Measurements from ENCODE around the gene NBEAL2.

The NBEAL2 gene

DNA sequence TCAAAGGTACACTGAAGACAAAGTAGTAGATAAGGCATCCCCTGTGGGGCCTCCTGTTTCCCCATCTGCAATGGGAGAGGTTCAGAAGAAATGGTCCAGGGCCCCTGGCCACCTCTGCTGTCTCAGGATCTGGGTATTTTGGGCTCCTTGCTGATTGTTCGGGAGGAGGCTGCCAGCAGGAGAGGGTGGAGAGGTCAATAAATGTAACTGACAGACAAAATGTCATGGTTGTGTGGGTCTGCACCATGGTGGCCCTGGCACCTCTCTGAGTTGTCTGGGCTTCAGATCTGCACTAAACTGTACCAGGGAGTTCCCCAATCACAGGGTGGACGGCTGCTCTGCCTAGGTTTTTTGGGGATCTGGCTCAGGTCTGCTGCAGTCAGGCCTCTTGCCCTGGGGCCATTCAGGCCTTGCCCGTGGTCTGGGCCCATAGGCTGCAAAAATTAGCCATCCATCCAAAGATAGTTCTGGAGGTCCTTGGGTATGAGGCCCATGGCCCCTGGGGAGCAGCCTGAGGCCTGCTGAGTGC, 7.4 kb downstream of the NBEAL2 start:
- in situ Hi-C loops (cut with HindIII; ENCODE audit: low pct_unique_long_range_greater_than_20kb, low sequenced_read_pairs): no loop called here
- no peak for DNase-seq (ENCODE audit: low read depth in 1 of 2, low spot score in 1 of 2)
- no peak for TF ChIP-seq JUND (IDR thresholded peaks at IDR 0.05; ENCODE audit: low read depth)

GRCh38 chr3:46987319-46987742, 7.9 kb downstream of the NBEAL2 start:
- in situ Hi-C loops (cut with HindIII; ENCODE audit: low pct_unique_long_range_greater_than_20kb, low sequenced_read_pairs): no loop called here
- no peak for DNase-seq (ENCODE audit: low read depth in 1 of 2, low spot score in 1 of 2)
- TF ChIP-seq JUND (IDR thresholded peaks at IDR 0.05; ENCODE audit: low read depth): no peak

- DNase-seq (ENCODE audit: low read depth in 1 of 2, low spot score in 1 of 2): peak in 1 of 2 experiments; percentile 86
- TF ChIP-seq JUND (IDR thresholded peaks at IDR 0.05; ENCODE audit: low read depth): no peak
- in situ Hi-C loops (cut with HindIII; ENCODE audit: low pct_unique_long_range_greater_than_20kb, low sequenced_read_pairs): no loop called here
Observed at GRCh38 chr3:46987743-46988401, 8.4 kb downstream of the NBEAL2 start.

- no peak for TF ChIP-seq JUND (IDR thresholded peaks at IDR 0.05; ENCODE audit: low read depth)
- no peak for DNase-seq (ENCODE audit: low read depth in 1 of 2, low spot score in 1 of 2)
- in situ Hi-C loops (cut with HindIII; ENCODE audit: low pct_unique_long_range_greater_than_20kb, low sequenced_read_pairs): no loop called here
Observed at GRCh38 chr3:46988616-46989015, 9.2 kb downstream of the NBEAL2 start.

DNA sequence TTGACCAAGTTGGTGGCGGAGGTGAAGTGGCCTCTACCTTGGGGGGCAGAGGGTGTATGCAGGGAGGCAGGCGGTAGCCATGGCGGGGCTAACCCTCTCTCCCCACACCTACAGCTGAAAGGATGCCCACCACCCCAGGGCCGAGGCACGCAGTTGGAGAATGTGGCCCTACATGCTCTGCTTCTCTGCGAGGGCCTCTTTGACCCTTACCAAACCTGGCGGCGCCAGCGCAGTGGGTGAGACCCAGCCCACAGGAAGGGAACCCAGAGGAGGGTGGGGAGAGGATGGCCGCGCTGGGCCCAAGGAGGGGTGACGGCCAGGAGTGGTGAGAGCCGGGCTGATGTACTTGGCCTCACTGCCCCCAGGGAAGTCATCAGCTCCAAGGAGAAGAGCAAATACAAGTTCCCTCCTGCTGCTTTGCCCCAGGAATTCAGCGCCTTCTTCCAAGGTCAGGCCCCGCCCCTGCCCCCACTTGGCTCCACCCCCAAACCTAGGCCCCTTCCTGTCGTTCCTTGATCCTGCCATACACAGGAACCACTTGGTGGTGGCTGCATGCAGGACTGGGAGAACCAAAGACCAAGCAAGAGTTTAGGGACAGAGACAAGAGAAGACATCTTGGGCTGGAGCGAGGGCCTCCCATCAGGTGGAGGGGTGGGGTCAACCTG, 9.8 kb downstream of the NBEAL2 start:
- TF ChIP-seq JUND (IDR thresholded peaks at IDR 0.05; ENCODE audit: low read depth): no peak
- no peak for DNase-seq (ENCODE audit: low read depth in 1 of 2, low spot score in 1 of 2)
- in situ Hi-C loops (cut with HindIII; ENCODE audit: low pct_unique_long_range_greater_than_20kb, low sequenced_read_pairs): no loop called here

- in situ Hi-C loops (cut with HindIII; ENCODE audit: low pct_unique_long_range_greater_than_20kb, low sequenced_read_pairs): no loop called here
- no peak for TF ChIP-seq JUND (IDR thresholded peaks at IDR 0.05; ENCODE audit: low read depth)
- DNase-seq (ENCODE audit: low read depth in 1 of 2, low spot score in 1 of 2): no peak
Observed at GRCh38 chr3:46990573-46991374, 11.3 kb downstream of the NBEAL2 start.

DNA sequence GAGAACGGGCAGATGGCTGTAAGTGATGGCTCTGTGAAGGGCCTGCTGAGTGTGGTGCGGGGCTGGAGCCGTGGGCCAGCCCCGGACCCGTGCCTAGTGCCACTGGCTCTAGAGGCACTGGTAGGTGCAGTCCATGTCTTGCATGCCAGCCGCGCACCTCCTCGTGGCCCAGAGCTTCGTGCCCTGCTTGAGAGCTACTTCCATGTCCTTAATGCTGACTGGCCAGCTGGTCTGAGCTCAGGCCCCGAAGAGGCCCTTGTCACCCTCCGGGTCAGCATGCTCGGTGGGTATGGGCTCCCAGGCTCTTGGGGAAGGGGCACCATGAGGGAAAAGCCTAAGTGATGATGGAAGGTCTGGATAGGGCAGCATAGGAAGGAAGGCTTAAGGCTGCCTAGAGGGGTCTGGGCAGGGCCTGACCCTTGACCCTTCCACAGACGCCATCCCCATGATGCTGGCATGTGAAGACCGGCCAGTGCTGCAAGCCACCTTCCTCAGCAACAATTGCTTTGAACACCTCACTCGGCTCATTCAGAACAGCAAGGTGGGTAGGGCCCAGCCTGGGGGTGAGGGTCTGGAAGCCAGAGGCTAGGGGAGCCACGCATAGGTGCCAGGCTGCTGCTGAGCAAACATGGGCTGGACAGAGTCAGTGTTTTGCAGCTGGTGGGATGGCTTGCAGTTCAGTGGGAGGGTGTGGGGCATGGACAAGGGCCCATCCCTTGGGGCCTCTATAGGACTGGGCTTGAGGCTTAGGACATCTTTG, 12.1 kb downstream of the NBEAL2 start:
- DNase-seq (ENCODE audit: low read depth in 1 of 2, low spot score in 1 of 2): no peak
- in situ Hi-C loops (cut with HindIII; ENCODE audit: low pct_unique_long_range_greater_than_20kb, low sequenced_read_pairs): no loop called here
- no peak for TF ChIP-seq JUND (IDR thresholded peaks at IDR 0.05; ENCODE audit: low read depth)

DNA sequence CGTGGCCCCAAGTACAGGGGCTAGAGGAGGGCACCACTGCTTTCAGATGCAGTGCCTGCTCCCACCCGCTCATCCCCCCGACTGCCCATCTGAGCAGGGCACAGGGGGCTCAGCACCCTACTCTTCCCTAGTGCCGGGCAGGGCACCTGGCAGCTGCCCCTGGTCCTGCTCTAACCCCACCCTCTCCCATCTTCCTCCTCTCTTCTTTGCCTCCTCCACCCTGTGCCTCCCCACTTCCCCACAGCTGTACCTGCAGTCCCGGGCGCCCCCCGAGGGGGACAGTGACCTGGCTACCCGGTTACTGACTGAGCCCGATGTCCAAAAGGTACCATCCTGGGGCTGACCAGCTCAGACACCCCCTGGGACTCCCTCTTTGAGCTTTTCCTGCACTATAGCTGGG, 12.8 kb downstream of the NBEAL2 start:
- in situ Hi-C loops (cut with HindIII; ENCODE audit: low pct_unique_long_range_greater_than_20kb, low sequenced_read_pairs): no loop called here
- TF ChIP-seq JUND (IDR thresholded peaks at IDR 0.05; ENCODE audit: low read depth): no peak
- DNase-seq (ENCODE audit: low read depth in 1 of 2, low spot score in 1 of 2): no peak

DNA sequence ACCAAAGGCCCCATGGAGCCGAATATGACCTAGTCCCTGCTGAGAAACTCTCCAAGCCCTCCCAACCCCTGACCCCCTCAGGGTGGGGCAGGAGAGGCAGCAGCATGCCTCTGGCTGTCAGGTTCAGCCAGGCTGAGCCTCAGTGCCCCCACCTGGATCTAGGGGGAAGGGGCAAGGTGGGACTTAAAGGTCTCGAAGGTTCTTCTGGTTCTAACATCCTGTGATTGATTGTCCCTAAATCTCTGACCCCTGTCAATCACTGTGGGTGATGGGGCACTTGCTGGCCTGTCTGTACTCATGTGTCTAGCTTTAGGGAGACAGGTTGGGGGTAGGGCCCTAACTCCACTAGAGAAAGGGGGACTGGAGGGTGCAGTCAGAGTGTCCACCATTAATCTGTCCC, 13.8 kb downstream of the NBEAL2 start:
- in situ Hi-C loops (cut with HindIII; ENCODE audit: low pct_unique_long_range_greater_than_20kb, low sequenced_read_pairs): no loop called here
- TF ChIP-seq JUND (IDR thresholded peaks at IDR 0.05; ENCODE audit: low read depth): no peak
- no peak for DNase-seq (ENCODE audit: low read depth in 1 of 2, low spot score in 1 of 2)

DNA sequence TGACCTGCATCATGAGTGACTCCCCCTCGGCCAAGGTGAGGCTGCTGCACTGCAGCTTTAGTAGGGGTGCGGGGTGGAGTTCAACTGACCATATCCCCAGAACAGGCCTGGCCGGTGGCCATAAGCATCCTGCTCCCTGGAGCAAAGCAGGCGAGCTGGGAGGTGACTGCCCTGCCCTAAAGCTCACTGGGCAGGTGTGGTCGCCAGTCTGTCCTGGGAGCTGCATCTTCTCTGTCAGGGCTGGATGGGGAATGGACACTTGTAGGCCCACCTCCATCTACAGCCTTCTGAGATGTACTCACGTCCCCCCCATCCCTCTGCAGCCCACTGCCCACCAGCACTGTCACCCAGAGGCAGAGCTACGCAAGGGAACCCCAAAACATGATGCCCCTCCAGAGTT, 14.5 kb downstream of the NBEAL2 start:
- in situ Hi-C loops (cut with HindIII; ENCODE audit: low pct_unique_long_range_greater_than_20kb, low sequenced_read_pairs): no loop called here
- no peak for TF ChIP-seq JUND (IDR thresholded peaks at IDR 0.05; ENCODE audit: low read depth)
- no peak for DNase-seq (ENCODE audit: low read depth in 1 of 2, low spot score in 1 of 2)

DNA sequence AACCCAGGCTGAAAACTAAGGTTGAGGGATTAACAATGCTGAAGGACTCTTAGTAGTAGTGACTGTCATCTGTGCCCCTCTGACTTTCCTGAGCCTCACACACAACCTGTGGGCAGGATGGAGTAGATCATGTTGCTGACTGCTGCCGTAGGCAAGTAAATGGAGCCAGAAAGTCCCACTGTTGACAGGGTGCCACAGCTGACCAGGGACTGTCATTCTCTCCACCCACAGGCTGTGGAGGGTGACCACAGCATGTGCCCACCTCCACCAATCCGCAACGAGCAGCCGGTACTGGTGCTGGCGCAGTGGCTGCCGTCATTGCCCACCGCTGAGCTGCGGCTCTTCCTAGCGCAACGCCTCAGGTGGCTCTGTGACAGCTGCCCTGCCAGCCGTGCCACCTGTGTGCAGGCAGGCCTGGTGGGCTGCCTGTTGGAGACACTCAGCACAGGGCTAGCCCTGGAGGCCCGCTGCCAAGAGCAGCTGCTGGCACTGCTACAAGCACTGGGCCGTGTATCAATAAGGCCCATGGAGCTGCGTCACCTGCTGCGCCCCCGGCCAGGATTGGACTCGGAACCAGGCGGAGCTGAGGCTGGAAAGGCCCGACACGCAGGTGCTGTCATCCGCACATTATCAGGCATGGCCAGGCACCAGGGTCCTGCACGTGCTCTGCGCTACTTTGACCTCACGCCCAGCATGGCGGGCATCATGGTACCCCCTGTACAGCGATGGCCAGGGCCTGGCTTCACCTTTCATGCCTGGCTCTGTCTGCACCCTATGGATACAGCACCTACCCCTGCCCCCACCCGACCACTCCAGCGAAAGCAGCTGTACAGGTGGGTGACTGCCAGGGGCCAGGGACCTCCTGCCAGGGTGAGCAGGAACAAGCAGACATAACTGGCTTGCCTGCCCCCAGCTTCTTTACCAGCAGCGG, 15.6 kb downstream of the NBEAL2 start:
- in situ Hi-C loops (cut with HindIII; ENCODE audit: low pct_unique_long_range_greater_than_20kb, low sequenced_read_pairs): no loop called here
- DNase-seq (ENCODE audit: low read depth in 1 of 2, low spot score in 1 of 2): no peak
- TF ChIP-seq JUND (IDR thresholded peaks at IDR 0.05; ENCODE audit: low read depth): no peak
